ENCODE results near the gene TPRG1L.

TPRG1L gene

DNA sequence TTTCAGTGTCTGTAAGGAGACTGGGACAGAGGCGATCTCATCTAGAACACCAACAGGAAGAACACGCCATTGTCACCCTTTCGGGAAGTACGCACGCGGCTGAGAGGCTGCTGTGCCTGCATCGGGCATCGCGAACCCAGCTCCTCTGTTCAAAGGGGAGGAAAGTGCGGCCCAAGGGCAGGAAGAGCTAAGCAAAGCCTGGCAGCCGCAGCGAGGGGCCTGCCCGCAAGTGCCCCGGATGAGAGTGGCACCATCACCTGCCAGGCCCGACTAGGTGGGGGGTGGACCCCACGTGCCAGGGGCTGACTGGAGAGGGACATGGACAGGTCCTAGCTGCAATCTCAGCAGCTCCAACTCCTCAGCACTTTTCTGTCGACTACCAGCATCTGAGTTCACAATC is 7.5 kb downstream of the TPRG1L start:
- peaks cover 80% of the 10 kb centered on the region for H3K36me3 ChIP-seq (ENCODE audit: insufficient read depth, low read length)
- peak overlapping the region; percentile 79 for H3K27ac ChIP-seq (ENCODE audit: low read depth, low read length)
- peak overlapping the region; percentile 60; the same call in 1 of the 2 replicates for H3K9ac ChIP-seq (ENCODE audit: low read depth, low read length)
- H3K4me1 ChIP-seq (ENCODE audit: insufficient read depth, low read length), result peaks cover 12% of the 10 kb centered on the region
- H3K4me3 ChIP-seq (ENCODE audit: low read length), result no peak overlapping the region
- H3K9me3 ChIP-seq (ENCODE audit: insufficient read depth, low read depth, low read length), result no peaks in the 10 kb centered on the region
- no peaks in the 10 kb centered on the region for H3K27me3 ChIP-seq (ENCODE audit: insufficient read depth, low read length)
- WGBS, result 89% methylated on average over 17 of the region's 17 CpGs

DNA sequence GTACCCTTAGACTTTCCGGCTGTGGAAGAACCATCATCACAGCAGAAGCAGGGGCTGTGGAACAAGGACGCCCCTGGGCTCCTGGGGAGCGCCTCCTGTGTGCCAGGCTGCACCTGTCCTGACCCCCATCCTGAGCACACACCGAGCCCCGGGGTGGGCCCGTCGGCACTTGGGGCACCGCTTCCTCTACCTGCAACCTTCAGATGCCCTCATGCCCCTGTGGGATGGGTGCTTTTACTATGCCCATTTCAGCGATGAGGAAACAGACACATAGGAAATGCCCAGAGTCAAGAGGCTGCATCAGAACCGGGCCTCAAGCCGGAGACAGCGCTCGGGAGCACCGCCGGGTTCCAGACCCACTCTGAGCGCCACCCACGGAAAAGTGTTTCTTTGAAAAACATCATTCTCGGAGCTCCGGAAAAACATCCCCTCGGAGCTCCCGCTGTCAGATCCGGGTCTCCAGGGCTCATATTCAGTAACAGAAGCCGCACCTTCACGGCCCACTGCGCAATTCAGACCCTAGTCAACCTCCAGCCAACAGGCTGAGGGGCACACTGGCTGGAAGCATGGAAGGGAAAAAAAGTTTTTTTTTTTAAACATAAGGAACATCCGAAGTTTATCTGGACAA is 8.0 kb downstream of the TPRG1L start:
- WGBS, result 96% methylated on average over 26 of the region's 26 CpGs
- H3K27me3 ChIP-seq (ENCODE audit: insufficient read depth, low read length), result no peaks in the 10 kb centered on the region
- peak overlapping the region; percentile 60; the same call in 1 of the 2 replicates for H3K9ac ChIP-seq (ENCODE audit: low read depth, low read length)
- no peak overlapping the region for H3K4me3 ChIP-seq (ENCODE audit: low read length)
- peaks cover 12% of the 10 kb centered on the region for H3K4me1 ChIP-seq (ENCODE audit: insufficient read depth, low read length)
- peak overlapping the region; percentile 79; the same call in 1 of the 2 replicates for H3K27ac ChIP-seq (ENCODE audit: low read depth, low read length)
- no peaks in the 10 kb centered on the region for H3K9me3 ChIP-seq (ENCODE audit: insufficient read depth, low read depth, low read length)
- peaks cover 78% of the 10 kb centered on the region for H3K36me3 ChIP-seq (ENCODE audit: insufficient read depth, low read length)

DNA sequence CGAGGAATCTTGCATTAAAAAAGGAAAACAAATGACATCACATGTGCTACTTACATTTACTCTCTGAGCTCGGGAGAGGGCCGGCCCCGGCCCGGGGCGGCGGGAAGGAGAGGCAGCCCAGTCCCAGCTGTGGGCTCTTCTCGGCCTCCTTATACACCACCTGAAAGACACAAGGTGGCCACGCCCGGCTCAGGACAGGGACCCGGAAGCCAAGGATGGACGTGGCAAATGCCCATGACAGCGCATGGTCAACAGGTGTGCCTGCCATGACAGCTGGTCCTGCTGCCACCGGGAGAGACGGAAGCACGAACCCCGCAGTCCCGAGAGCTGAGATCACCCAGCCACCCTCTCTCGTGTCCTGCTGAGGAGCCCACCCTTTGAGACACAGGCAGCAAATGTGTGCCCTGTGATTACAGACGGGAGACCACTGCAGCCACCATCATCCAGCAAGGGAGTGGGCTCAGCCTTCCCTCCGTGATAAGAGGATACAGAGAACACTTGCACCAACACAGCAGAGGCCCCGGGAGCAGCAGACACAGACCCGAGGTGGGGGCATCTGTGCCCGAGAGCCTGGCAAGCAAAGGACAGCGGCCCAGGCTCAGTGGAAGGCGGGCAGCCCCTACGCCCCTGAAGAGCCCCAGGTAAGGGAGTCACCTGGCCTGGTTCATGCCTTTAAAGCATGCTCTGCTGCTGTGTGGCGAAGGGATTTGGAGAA is 8.7 kb downstream of the TPRG1L start:
- Histone ChIP-seq H3K36me3 (ENCODE audit: insufficient read depth, low read length) (peaks cover 78% of the 10 kb centered on the region), H3K27me3 (ENCODE audit: insufficient read depth, low read length) (no peaks in the 10 kb centered on the region), H3K4me3 (ENCODE audit: low read length) (no peak overlapping the region), H3K4me1 (ENCODE audit: insufficient read depth, low read length) (peaks cover 12% of the 10 kb centered on the region), H3K9me3 (ENCODE audit: insufficient read depth, low read depth, low read length) (no peaks in the 10 kb centered on the region), H3K9ac (ENCODE audit: low read depth, low read length) (no peak overlapping the region), H3K27ac (ENCODE audit: low read depth, low read length) (no peak overlapping the region)
- WGBS, result 93% methylated on average over 28 of the region's 28 CpGs

DNA sequence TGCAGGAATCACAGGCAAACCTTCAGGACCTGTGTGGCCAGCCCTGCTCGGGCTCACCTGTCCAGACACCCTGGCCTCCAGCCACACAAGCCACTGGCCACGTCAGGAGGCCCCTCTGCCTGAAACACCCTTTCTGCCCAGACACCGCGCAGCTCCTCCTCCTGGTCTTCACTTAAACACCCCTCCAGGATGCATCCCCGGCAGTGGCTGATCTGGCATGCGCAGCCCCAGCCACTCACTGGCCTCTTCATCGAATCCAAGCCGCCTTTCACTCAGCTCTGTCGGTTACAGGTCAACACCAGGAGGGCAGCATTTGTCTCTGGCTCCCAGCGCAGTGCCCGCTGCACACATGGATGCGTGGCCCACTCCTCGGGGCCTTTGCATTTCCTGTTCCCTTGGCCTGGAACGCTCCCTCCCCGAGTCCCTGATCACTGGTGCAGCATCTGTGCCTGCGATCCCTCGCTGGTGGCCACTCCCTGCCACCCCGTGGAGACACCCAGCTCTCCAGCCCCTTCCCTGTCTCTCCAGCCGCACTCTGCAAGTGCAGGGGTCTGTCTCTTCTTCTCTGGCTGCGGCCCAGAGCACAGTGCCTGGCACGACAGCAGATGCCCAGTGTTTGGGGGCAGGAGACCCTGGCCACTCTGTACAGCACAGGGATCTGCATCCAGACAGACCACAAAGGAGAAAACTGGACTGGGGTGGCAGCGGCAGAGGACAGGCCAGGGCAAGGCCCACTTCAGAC is 9.4 kb downstream of the TPRG1L start:
- no peak overlapping the region for H3K9ac ChIP-seq (ENCODE audit: low read depth, low read length)
- H3K4me1 ChIP-seq (ENCODE audit: insufficient read depth, low read length), result peaks cover 12% of the 10 kb centered on the region
- WGBS, result 94% methylated on average over 22 of the region's 22 CpGs
- no peak overlapping the region for H3K4me3 ChIP-seq (ENCODE audit: low read length)
- no peaks in the 10 kb centered on the region for H3K27me3 ChIP-seq (ENCODE audit: insufficient read depth, low read length)
- H3K36me3 ChIP-seq (ENCODE audit: insufficient read depth, low read length), result peaks cover 74% of the 10 kb centered on the region
- H3K27ac ChIP-seq (ENCODE audit: low read depth, low read length), result no peak overlapping the region
- H3K9me3 ChIP-seq (ENCODE audit: insufficient read depth, low read depth, low read length), result no peaks in the 10 kb centered on the region

DNA sequence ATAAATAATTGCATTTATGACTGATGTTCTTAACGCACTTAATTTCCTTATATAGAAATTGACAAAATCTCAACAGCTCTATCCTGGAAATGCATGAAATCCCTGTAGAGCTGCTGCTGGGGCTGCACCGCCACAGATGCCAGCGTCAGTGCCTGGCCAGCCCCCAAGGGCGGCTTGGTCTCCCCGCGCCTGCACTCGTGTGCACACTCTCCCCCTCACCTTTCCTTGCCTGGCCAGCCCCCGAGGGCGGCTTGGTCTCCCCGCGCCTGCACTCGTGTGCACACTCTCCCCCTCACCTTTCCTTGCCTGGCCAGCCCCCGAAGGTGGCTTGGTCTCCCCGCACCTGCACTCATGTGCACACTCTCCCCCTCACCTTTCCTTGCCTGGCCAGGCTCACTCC is 11.3 kb downstream of the TPRG1L start:
- 94% methylated on average over 14 of the region's 14 CpGs for WGBS
- H3K9me3 ChIP-seq (ENCODE audit: insufficient read depth, low read depth, low read length), result no peaks in the 10 kb centered on the region
- peaks cover 67% of the 10 kb centered on the region for H3K36me3 ChIP-seq (ENCODE audit: insufficient read depth, low read length)
- H3K4me1 ChIP-seq (ENCODE audit: insufficient read depth, low read length), result peaks cover 9% of the 10 kb centered on the region
- H3K9ac ChIP-seq (ENCODE audit: low read depth, low read length), result no peak overlapping the region
- no peaks in the 10 kb centered on the region for H3K27me3 ChIP-seq (ENCODE audit: insufficient read depth, low read length)
- H3K27ac ChIP-seq (ENCODE audit: low read depth, low read length), result no peak overlapping the region
- H3K4me3 ChIP-seq (ENCODE audit: low read length), result no peak overlapping the region

DNA sequence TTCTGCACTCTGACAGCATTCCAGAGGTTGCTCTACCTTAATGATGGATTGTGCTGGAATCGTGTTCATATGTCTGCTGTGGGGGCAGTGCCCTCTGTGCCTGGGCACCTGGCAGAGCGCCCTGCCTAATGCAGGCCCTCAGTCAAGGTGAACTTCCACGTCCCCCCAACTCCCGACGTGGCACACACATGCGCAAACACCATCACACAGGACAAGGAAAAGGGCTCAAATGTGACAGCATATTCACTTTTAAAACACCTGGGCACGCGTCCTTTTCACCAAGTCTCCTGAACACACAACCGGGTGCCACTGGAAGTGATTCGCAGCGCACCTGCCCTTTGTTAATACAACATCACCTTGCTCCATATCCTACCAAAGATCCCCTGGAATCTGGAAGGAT is 11.7 kb downstream of the TPRG1L start:
- Histone ChIP-seq H3K27ac (ENCODE audit: low read depth, low read length) (no peak overlapping the region), H3K36me3 (ENCODE audit: insufficient read depth, low read length) (peaks cover 64% of the 10 kb centered on the region), H3K4me3 (ENCODE audit: low read length) (no peak overlapping the region)

DNA sequence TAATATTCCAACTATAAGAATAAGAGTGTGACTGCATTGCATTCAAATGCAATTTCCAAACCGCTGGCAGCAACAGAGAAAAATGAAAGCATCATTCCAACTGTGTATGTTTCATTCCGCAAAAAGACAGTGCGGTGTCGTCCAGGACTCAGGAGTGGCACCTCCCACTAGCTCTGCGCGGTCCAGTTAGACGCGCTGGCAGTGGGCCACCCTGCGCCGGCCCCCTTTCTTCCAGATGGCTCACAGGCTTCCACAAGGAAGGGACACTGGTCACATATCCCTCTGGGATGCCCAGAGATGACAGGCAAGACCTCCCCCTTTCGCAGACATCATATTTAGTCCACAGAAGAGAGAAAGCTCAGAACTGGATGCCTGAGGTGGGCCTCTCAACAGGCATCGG is 13.2 kb downstream of the TPRG1L start:
- 93% methylated on average over 12 of the region's 12 CpGs for WGBS
- Histone ChIP-seq H3K27me3 (ENCODE audit: insufficient read depth, low read length) (no peaks in the 10 kb centered on the region), H3K4me3 (ENCODE audit: low read length) (no peak overlapping the region), H3K27ac (ENCODE audit: low read depth, low read length) (no peak overlapping the region), H3K36me3 (ENCODE audit: insufficient read depth, low read length) (peaks cover 59% of the 10 kb centered on the region), H3K4me1 (ENCODE audit: insufficient read depth, low read length) (no peaks in the 10 kb centered on the region), H3K9me3 (ENCODE audit: insufficient read depth, low read depth, low read length) (no peaks in the 10 kb centered on the region), H3K9ac (ENCODE audit: low read depth, low read length) (no peak overlapping the region)

More for the DNA sequence above, 11.7 kb downstream of the TPRG1L start:
- 94% methylated on average over 11 of the region's 11 CpGs for WGBS
- Histone ChIP-seq H3K4me1 (ENCODE audit: insufficient read depth, low read length) (peaks cover 9% of the 10 kb centered on the region), H3K27me3 (ENCODE audit: insufficient read depth, low read length) (no peaks in the 10 kb centered on the region), H3K9me3 (ENCODE audit: insufficient read depth, low read depth, low read length) (no peaks in the 10 kb centered on the region), H3K9ac (ENCODE audit: low read depth, low read length) (no peak overlapping the region)

DNA sequence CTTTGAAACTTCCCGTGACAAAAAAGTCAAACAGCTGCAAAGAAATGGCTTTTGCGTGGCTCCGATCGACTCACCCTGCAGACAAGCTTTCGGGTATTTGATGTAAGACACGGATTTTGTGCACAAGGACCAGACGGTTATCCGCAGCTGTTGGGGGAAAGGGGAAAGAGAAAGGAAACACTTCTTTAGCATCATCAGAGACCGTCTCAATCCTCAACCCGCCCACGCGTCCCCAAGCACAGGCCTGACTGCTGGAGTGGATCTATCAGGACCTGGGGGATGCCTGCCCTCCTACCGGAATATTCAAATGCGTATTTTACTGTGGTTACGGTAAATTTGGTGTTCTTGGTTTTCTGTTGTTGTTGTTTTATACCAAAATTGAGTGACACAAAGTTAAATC is 13.9 kb downstream of the TPRG1L start:
- H3K9ac ChIP-seq (ENCODE audit: low read depth, low read length), result no peak overlapping the region
- no peaks in the 10 kb centered on the region for H3K27me3 ChIP-seq (ENCODE audit: insufficient read depth, low read length)
- H3K27ac ChIP-seq (ENCODE audit: low read depth, low read length), result no peak overlapping the region
- no peaks in the 10 kb centered on the region for H3K9me3 ChIP-seq (ENCODE audit: insufficient read depth, low read depth, low read length)
- H3K4me1 ChIP-seq (ENCODE audit: insufficient read depth, low read length), result no peaks in the 10 kb centered on the region
- H3K4me3 ChIP-seq (ENCODE audit: low read length), result no peak overlapping the region
- peaks cover 54% of the 10 kb centered on the region for H3K36me3 ChIP-seq (ENCODE audit: insufficient read depth, low read length)
- WGBS, result 95% methylated on average over 14 of the region's 15 CpGs

DNA sequence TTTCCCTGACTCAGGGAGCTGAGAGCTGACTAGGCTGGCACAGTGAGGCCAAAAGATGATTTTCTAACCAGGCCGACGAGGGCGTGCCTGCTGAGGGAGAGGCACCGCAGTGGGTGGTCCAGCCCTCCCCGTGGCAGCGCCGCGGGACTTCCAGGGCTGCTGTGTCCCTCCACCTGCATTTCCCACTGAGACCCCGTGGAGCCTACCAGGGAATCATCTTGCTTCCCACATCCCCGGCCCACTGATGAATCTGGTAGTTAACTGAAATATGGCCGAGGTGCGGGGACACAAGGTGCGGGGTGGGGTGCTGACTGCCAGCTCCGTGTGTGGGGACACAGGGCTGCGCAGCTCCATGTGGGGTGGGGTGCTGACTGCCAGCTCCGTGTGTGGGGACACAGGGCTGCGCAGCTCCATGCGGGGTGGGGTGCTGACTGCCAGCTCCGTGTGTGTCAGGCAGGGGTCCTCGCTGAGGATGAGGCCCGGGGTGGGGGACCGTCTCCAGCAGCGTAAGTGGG is 14.6 kb downstream of the TPRG1L start:
- Histone ChIP-seq H3K9ac (ENCODE audit: low read depth, low read length) (no peak overlapping the region), H3K4me3 (ENCODE audit: low read length) (no peak overlapping the region), H3K36me3 (ENCODE audit: insufficient read depth, low read length) (peaks cover 49% of the 10 kb centered on the region), H3K27ac (ENCODE audit: low read depth, low read length) (no peak overlapping the region), H3K4me1 (ENCODE audit: insufficient read depth, low read length) (no peaks in the 10 kb centered on the region), H3K27me3 (ENCODE audit: insufficient read depth, low read length) (no peaks in the 10 kb centered on the region), H3K9me3 (ENCODE audit: insufficient read depth, low read depth, low read length) (no peaks in the 10 kb centered on the region)
- whole genome bisulfite sequencing, result 94% methylated on average over 23 of the region's 23 CpGs

DNA sequence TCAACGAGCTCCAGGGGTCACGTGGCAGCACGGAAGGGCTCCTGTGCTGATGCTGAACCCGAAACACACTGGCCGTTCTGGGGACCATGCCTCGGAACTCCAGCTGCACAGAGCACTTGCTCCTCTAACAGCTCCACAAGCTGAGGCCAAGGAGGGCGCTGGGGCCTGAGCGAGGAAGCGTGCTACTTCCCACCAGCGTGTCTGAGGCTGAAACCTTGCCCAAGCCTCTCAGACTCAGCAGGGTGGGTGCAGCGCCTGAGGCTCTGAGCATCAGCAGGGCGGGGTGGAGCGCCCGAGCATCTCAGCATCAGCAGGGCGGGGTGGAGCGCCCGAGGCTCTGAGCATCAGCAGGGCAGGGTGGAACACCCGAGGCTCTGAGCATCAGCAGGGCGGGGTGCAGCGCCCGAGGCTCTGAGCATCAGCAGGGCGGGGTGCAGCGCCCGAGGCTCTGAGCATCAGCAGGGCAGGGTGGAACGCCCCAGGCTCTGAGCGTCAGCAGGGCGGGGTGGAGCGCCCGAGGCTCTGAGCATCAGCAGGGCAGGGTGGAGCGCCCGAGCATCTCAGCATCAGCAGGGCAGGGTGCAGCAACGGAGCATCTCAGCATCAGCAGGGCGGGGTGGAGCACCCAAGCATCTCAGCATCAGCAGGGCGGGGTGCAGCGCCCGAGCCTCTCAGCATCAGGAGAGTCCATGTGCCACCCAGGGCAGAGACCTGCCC is 15.5 kb downstream of the TPRG1L start:
- Histone ChIP-seq H3K27me3 (ENCODE audit: insufficient read depth, low read length) (no peaks in the 10 kb centered on the region), H3K4me1 (ENCODE audit: insufficient read depth, low read length) (no peaks in the 10 kb centered on the region), H3K9me3 (ENCODE audit: insufficient read depth, low read depth, low read length) (no peaks in the 10 kb centered on the region), H3K4me3 (ENCODE audit: low read length) (no peak overlapping the region), H3K27ac (ENCODE audit: low read depth, low read length) (no peak overlapping the region), H3K9ac (ENCODE audit: low read depth, low read length) (no peak overlapping the region), H3K36me3 (ENCODE audit: insufficient read depth, low read length) (peaks cover 46% of the 10 kb centered on the region)
- 92% methylated on average over 36 of the region's 36 CpGs for WGBS

Measured in HUES64 (cell line).